ENCODE results near the gene SNRPB2. TPM values are rescaled to one million over a fixed set of nuclear protein-coding genes. Genes with fewer than 3 reads are reported as not detected.

Gene SNRPB2
- 80.9 TPM for polyA plus RNA-seq (2013, experiment 1 of 2; ENCODE audit: insufficient read length)
- polyA plus RNA-seq (2013, experiment 2 of 2; ENCODE audit: insufficient read length): 87.6 TPM

DNA sequence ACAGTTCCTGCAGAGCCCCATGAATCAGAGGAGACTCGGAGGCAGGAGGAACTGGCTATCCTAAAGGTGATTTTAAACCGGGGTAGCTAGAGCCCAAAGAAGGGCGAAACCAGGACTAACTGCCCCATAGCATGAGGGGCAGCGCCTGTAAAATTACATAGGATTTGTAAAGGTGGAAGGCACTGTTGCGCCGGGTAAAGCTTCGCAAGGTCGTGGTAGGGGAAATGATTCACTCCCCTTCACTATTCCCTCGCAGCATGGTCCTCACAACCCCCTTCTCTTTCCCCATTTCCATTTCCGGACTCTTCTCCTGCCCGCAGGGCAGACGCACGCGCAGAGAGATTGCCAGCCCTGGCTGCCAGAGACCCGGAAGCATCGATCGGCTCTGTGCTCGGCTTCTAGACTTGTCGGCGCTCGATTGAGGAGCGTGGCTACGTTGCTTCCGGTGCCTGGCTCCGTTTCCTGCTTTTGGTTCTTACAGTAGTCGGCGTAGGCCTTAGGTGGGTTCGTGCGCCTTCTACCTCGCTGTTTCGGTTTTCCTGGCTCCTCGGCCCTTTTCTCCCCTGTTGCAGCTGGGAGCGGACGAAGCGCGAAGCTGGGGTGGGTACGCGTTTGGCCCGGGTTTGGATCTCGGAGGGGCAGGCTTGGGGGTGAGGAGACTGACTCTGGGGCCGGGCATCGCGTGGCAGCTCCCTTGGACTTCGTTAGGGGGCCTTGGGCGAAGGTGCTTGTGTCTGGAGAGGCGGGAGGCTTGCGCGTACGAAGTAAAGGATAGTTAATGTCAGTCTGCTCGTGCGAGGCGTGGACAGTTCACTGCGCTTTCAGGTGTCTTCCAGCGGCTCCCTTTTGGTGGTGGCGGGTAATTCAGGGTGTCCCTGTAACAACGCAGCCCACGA is at the start of gene SNRPB2:
SNRPB2 (plus strand) TSS at position 462 of the 896 bp plus-strand sequence. CDS start 1,677 bp downstream, outside the sequence.
- DNase-seq: peak; percentile 96

GRCh38 chr20:16684416-16684815 is 45.4 kb upstream of the SNRPB2 start:
- no peak for DNase-seq

DNA sequence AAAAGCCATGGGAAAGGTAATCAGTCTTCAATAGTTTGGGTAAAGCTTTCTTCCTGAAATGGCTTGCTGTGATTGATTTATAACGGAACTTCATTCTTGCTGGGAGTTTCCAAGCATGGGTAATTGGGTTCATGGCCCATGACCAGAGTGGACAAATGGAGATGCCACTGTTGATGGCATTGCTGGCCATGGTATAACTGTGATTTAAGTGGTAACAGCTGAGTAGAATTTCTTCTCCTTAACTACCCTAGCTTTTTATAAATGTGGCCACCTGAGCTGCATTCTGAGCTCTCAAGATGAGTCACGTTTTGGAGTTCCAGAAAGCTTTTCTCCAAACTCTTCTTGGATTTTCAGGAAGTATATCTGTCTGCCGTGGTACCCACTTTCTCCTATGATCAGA is 39.9 kb upstream of the SNRPB2 start:
- no peak for DNase-seq

DNA sequence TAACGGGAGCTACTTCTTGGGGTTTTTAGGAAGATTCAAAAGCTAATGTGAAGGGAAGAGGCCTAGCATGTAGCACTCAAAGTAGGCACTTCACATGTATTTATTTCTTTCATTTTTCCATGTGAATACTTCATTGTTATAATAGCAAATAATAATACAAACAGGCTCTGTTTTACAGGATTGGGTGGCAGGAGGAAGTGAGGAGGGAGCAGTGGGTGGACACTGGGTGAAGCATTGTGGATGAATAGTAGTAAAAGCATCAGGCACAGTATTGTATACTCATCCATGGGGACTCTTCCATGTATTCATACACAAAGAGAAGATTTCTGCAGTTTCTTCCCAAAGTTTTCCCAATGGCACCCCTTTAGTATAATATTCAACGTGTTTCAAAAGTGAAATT is 38.4 kb upstream of the SNRPB2 start:
- DNase-seq: no peak

GRCh38 chr20:16692009-16692408 is 37.8 kb upstream of the SNRPB2 start:
- no peak for DNase-seq

DNA sequence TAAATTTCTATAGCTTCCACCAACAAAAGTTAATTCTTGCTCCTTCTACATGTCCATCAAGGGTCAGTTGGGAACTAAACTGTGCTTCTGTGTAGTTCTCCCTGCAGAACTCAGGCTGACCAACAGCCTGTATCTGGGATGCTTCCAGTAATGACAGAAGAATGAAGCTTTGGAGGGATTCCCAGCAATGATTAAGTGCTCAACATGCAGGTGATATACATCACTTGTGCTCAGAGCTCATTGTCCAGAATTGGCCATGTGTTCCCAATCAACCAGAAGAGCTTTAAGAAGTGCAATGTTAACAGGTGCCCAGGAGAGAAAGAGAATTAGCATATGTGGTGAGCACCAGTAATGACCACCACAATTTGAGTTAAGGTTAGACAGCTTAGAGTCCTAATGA is 37.4 kb upstream of the SNRPB2 start:
- peak; percentile 17 for DNase-seq

GRCh38 chr20:16693278-16693677 is 36.5 kb upstream of the SNRPB2 start:
- DNase-seq: no peak

DNA sequence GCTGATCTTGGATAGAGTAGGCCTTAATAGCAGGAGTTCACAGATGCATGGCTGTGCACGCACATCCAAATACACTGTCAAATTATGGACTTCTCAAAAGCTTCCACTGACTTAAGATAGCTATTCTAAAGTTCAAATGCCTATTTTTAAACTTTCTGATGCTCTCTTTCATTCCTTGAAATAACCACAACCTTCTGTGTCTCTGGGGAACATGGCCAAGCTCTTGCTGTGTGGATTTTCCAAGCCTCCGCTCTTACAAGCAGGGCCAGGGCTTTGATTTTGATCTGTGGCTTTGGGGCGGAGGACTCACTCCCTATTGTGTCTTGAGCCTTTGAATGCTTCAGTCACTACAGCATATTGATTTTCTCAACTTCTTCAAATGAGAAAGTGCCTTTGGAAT is 35.7 kb upstream of the SNRPB2 start:
- no peak for DNase-seq

DNA sequence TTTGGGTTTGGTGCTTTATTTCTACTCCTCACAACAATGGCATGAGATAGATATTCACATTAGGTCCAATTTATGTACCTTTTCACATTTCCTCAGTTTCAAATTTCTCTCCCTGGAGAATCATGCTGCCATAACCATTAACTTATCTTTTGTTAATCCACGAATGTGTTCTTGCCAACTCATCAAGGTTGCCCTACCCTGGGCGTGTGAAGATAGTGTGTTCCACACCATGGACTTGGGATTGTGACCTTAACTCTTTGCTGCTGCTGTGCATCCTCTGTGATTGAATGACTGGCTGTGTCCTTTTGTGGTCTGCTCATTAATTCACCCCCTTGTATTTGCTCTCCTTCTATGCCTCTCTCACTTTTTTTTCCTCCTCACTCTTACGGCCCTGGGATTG is 34.2 kb upstream of the SNRPB2 start:
- DNase-seq: no peak

DNA sequence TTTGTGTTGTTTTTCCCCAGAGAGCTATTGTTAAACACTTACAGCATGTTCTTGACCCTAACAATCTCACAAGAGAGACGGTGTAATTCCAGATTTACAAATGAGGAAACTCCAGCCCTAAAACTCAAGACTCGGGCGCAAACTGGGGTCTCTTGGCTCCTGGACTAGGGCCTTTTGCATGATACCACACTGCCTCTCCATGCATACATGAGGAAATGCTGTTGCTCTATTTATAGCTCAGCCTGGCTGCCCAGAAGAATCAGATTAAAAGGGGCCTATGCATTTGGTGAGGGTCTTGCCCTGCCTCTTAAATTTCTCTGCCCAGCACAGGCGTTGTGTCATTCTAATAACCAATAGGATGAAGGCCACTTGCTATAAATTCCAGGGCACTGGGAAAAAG is 30.5 kb upstream of the SNRPB2 start:
- no peak for DNase-seq

GRCh38 chr20:16701296-16701695 is 28.5 kb upstream of the SNRPB2 start:
- peak; percentile 4 for DNase-seq

DNA sequence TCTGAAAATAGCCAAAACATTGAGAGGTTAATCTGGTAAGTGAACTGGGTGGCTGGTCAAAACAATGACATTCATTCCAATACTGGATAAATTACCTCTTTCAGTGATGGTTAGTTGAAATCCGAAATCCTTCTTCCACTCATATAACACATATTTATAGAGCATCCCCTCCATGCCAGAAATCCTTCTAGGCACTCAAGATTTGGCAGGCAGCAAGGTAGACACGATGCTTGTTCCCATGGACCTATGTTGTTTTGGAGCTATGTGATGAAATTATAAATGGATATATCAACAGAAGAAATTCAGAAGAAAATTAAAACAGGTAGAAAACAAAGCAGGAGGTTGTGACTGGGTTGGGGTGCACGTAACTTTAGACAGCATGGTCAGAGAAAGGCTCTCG is 26.3 kb upstream of the SNRPB2 start:
- DNase-seq: no peak

- no peak for DNase-seq
These were observed 22.2 kb upstream of the SNRPB2 start for GRCh38 chr20:16707674-16708073.

DNA sequence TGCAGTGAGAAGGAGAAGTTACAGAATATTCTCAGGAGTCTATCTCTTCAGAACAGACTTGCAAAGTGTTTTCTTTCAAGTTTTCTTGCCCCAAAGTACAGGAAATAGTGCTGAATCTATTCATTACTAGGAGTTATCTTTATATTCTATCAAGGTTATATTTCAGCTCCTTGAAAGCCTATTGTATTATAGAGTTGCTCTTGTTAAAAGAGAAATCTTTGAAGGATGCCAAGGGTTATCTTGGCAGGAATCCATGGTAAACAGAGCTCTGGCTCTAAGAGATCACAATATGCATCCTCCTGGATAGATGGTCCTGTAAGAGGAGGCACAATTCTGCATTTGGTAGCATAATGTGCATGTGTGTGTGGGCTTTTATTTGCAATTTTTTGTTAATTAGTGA is 21.2 kb upstream of the SNRPB2 start:
- no peak for DNase-seq

DNA sequence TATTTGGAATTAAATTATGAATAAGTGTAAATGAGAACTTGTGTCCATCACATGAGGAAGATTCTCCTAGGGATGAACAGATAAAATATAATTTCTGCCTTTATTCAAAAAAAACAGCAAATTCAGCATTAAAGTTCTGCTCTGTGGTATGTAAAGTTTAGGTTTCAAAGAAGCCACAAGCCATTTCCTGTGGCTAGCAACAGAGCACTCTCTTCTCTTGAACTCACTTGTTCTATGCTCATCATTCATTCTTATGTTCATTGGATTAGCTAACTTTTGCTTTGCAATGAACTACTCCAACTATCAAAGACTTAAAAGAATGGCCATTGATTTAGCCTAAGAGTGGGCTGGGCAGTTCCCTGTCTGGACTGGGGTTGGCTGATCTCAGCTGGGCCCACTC is 20.8 kb upstream of the SNRPB2 start:
- DNase-seq: no peak

DNA sequence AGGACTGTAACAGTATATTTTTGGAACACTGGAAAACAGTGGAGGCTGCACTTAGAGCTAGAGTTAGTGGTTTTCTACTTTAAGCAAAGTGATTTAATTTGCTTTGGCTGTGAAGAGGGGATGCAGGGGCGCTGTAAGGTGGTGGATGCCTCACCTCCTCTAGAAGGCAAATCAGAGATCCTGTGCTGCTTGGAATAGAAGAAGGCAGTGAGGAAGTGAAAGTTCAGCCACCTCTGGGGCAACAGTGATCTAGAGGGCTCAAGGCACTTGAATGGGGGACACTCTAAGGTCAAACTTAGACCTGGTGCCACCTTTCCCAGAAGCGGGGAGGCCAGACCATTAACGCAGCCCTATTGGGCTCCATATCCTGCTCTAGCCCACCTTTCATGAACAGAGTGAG is 19.0 kb upstream of the SNRPB2 start:
- DNase-seq: no peak

DNA sequence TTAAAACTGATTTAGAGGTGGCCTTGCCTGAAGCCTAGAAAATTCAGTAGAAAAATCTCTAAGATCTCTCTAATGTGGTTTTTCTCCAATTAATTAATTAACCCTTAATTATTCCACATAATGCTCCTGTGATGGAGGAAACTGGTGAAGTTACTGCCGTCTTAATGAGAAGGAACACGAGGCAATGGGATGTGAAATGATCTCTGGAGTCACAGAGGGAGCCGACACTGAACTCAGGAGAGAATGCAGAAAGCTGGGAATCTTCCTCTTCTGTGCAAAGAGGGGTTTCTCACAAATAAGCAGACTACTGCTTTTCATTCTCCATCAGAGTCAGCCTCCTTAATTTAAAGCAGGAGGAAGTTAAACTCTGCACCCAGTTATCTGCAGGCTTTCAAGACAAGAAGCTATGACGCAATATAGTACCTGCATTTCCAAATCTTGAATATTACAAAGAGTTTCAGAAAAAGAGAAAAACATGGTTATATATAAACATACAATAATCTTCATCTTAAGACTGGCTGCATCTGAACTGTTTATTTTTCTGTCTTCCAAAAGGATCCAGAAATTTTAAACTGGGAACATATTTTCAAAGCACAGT is 18.1 kb upstream of the SNRPB2 start:
- no peak for DNase-seq

DNA sequence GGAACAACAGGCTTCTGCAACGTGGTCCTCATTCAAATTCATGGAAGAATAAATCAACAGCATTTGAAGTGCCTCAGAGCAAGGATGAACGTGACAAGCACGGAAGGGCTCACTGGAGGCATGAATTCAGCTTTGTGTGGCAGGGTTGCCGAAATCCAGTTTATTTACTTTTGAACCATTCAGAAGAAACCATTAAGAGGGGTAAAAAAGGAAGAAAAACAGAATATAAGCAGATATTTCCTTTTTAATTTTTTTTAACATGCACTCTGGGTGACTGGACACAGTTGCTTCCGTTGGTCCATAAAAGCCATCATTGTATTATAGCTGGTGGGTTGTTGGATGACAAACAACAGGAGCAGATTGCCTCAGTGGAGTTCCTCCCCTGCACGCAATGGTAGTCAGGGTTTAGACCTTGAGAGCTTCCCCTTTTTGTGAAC is 17.3 kb upstream of the SNRPB2 start:
- DNase-seq: no peak

DNA sequence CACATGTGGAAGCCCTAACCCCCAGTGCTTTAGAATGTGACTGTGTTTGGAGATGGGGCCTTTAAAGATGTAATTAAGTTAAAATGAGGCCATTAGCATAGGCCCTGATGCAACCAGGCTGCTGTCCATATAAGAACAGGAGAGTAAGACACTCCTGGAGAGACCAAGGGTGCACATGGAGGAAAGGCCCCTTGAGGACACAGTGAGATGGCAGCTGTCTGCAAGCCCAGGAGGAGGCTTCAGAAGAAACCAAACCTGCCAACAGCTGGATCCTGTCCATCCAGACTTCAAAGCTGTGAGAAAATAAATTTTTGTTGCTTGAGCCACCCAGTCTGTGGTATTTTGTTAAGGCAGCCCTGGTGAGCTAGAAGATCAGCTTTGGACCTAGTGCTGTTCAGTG is 16.8 kb upstream of the SNRPB2 start:
- DNase-seq: no peak

DNA sequence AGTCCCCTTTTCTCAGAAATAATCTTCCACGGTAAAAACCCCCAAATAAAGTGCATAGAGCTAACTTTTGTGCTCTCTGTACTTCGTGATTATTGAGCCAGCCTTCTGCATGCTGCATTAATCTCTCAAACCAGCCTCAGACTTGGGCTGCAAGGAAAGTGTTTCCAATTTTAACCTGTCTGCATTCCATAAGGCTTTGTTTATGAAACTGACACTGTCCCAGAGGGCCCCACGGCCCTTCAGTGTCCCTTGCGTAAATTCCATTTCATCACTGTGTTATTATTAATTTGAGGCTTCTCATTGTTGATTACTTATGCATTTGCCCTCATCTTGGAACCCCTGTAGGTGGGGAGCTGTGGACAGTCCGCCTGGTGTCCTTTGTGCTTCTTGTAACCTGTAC is 15.6 kb upstream of the SNRPB2 start:
- DNase-seq: no peak

DNA sequence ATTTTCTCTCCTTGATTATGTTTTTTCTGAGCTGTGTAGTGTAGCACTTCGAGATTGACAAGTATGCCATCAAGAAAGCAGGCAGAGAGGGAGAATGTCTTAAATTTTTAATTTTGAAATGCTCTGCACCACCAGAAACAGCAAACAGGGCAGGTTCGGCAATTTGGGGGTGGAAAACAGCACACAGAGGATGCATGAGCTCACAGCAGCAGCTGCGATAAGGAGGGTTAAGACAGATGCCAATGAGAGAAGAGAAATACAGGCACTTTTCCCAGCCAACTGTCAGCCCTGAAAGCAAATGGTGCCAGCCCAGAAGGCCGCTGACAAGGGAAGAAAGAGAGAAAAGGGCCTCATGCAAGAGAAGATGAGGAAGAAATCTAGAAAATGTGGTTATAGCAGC is 15.1 kb upstream of the SNRPB2 start:
- DNase-seq: no peak

DNA sequence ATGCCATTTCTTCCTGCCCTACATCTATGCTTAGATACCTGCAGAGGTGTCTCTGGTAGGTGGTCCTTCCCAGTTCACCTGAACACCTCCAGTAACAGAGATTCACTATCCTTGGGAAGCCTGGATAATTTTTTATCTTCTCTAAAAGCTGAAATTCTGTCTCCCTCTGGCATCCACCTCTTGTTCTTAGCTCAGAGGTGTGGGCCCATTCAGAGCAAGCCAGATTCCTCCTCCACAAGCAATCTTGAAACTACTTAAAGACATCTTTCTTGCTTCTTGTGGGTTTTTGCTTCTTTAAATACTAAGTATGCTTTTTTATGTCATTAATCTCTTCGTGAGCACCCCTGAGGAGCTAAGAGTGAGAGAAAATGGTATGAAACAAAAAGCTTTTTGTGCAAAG is 10.4 kb upstream of the SNRPB2 start:
- DNase-seq: no peak

GRCh38 chr20:16729080-16729479 is 746 bp upstream of the SNRPB2 start:
- no peak for DNase-seq

DNA sequence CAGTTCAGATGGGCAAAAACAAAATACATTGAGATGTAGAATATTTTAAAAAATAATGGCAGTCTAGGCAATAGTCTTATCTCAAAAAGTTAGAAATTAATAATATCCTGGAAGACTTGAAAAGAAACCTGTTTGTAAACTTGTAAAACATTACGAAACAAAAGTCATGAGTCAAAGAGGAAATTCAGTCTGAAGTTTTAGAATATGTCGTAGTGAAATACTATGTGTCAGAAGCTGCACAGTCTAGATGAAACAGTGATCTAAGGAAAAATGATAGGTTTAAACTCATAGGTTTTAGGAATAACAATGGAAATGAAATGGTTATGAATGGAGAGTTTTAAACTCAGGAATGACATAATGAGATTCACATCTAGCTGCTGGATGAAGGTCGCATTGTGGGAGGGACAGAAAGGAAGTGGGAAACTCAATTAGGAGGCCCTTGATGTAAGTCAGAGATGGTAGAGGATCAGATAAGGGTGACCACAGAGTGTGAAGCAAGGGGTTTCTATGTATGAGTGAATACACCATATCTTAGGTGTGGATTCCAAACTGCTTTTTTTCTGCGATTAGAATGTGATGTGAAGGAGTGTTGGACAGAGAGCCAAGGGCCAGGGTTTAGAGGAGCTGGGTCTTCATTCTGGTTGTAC is 2.8 kb downstream of the SNRPB2 start:
- no peak for DNase-seq

Data from fibroblast of skin of abdomen (primary cell).